Liver (tissue), 9 donors: ENCODE measurements around the gene JPT1. TPM values are rescaled to one million over a fixed set of nuclear protein-coding genes. Genes with fewer than 3 reads are reported as not detected.
"Not testable (repeated sequence)": the region's sequence is repeated elsewhere in the genome, so short reads cannot be mapped to it uniquely, and the experiment has no call there.

Experiments used
- DNase-seq: peaks from one replicate; pipeline ENCODE4 v3.0.0-alpha.2; 2017; ENCODE audit warnings: low spot score
- H3K27ac ChIP-seq, 2 donors: one replicate each; pipeline ENCODE4 v1.7.0; 2013; ENCODE audit warnings: inconsistent platforms in 2 of 2, low read length in 2 of 2, control low read depth in 1 of 2, low read depth in 1 of 2, mild to moderate bottlenecking in 1 of 2
- H3K27me3 ChIP-seq, 4 donors: one replicate each; pipeline versions ENCODE4 v1.6.1 to v1.7.0; 2013; ENCODE audit warnings: low read length in 3 of 4, inconsistent platforms in 1 of 4, mild to moderate bottlenecking in 1 of 4, moderate library complexity in 1 of 4; ENCODE audit not compliant: control insufficient read depth in 4 of 4, insufficient read depth in 4 of 4
- H3K36me3 ChIP-seq, 4 donors: one replicate each; pipeline versions ENCODE4 v1.6.1 to v1.7.0; 2013; ENCODE audit warnings: low read length in 3 of 4, mild to moderate bottlenecking in 3 of 4, low read depth in 1 of 4, moderate library complexity in 1 of 4; ENCODE audit not compliant: control insufficient read depth in 4 of 4, insufficient read depth in 3 of 4
- H3K4me1 ChIP-seq, 4 donors: one replicate each; pipeline versions ENCODE4 v1.6.1 to v1.7.0; 2013; ENCODE audit warnings: low read length in 3 of 4, mild to moderate bottlenecking in 3 of 4, moderate library complexity in 1 of 4; ENCODE audit not compliant: control insufficient read depth in 4 of 4, insufficient read depth in 4 of 4
- H3K4me3 ChIP-seq, 3 donors: one replicate each; pipeline versions ENCODE4 v1.6.1 to v1.7.0; 2013; ENCODE audit warnings: low read length in 3 of 3, control low read depth in 1 of 3, low read depth in 1 of 3, mild to moderate bottlenecking in 1 of 3
- H3K9ac ChIP-seq, 2 donors: one replicate each; pipeline ENCODE4 v1.7.0; 2013; ENCODE audit warnings: low read length in 2 of 2, mild to moderate bottlenecking in 2 of 2, moderate library complexity in 2 of 2, control low read depth in 1 of 2, low read depth in 1 of 2
- H3K9me3 ChIP-seq, 4 donors: one replicate each; pipeline versions ENCODE4 v1.6.1 to v1.7.0; 2013; ENCODE audit warnings: low read length in 3 of 4; ENCODE audit not compliant: control insufficient read depth in 4 of 4
- EGR1 ChIP-seq, 2 donors: IDR thresholded peaks; 2 replicates each; pipeline ENCODE4 v1.6.1; 2016 to 2018; ENCODE audit warnings: antibody characterized with exemption in 2 of 2, low read depth in 2 of 2
- FOXA1 ChIP-seq: IDR thresholded peaks from 2 replicates; pipeline ENCODE4 v1.6.1; 2016; ENCODE audit warnings: antibody characterized with exemption
- FOXA2 ChIP-seq: IDR thresholded peaks from 2 replicates; pipeline ENCODE4 v1.6.1; 2016; ENCODE audit warnings: antibody characterized with exemption
- GABPA ChIP-seq, 2 donors: IDR thresholded peaks in 1 of 2; conservative IDR thresholded peaks in 1 of 2; 2 replicates each; pipeline ENCODE4 v1.6.1; 2016; ENCODE audit warnings: antibody characterized with exemption in 2 of 2, mild to moderate bottlenecking in 1 of 2, moderate library complexity in 1 of 2
- HNF4A ChIP-seq, 2 donors: conservative IDR thresholded peaks; 2 replicates each; pipeline ENCODE4 v1.6.1; 2016; ENCODE audit warnings: antibody characterized with exemption in 2 of 2, mild to moderate bottlenecking in 2 of 2
- HNF4G ChIP-seq: IDR thresholded peaks from 2 replicates; pipeline ENCODE4 v1.6.1; 2016; ENCODE audit warnings: antibody characterized with exemption
- JUND ChIP-seq, 2 donors: IDR thresholded peaks; 2 replicates each; pipeline ENCODE4 v1.6.1; 2016; ENCODE audit warnings: antibody characterized with exemption in 2 of 2
- NR2F2 ChIP-seq: IDR thresholded peaks from 2 replicates; pipeline ENCODE4 v1.6.1; 2016; ENCODE audit warnings: antibody characterized with exemption
- RXRA ChIP-seq, 2 donors: IDR thresholded peaks; 2 replicates each; pipeline ENCODE4 v1.6.1; 2017 to 2018; ENCODE audit warnings: antibody characterized with exemption in 2 of 2, mild to moderate bottlenecking in 1 of 2
- SP1 ChIP-seq: IDR thresholded peaks from 2 replicates; pipeline ENCODE4 v1.6.1; 2018; ENCODE audit warnings: antibody characterized with exemption, mild to moderate bottlenecking
- TAF1 ChIP-seq: conservative IDR thresholded peaks from 2 replicates; pipeline ENCODE4 v1.6.1; 2016; ENCODE audit warnings: antibody characterized with exemption, mild to moderate bottlenecking
- YY1 ChIP-seq: IDR thresholded peaks from 2 replicates; pipeline ENCODE4 v1.6.1; 2016; ENCODE audit warnings: antibody characterized with exemption, mild to moderate bottlenecking
- WGBS: extraction: QIAGEN DNeasy Blood & Tissue Kit; methylation state at CpG from one replicate; pipeline ENCODE4 v1.1.7; 2013; 5-methylcytosine and 5-hydroxymethylcytosine counted together
- polyA plus RNA-seq, 2 donors: library from polyadenylated mRNA; stranded (reverse) in 1 of 2; unstranded in 1 of 2; fragments of 200-250 nt in 1 of 2; fragments of >200 nt in 1 of 2; fragmentation: Nextera tagmentation in 1 of 2; extraction: Ambion mirVana in 1 of 2; gene quantifications; one replicate each; pipeline versions ENCODE4 v1.2.1 to v1.2.3, GENCODE V29; 2013 to 2015
- total RNA-seq, 2 donors: library from RNA; depleted of rRNA; stranded (reverse); fragments of >200 nt; gene quantifications; one replicate each; pipeline ENCODE4 v1.2.3, GENCODE V29; 2014
- TF ChIP-seq, protein P1 (sequence below): fragments of 150-350 bp; IDR thresholded peaks from 2 replicates; pipeline ENCODE4 v1.5.1; 2017; ENCODE audit warnings: improper control_type of control experiment, low read depth, low read length; ENCODE audit not compliant: missing input control
- TF ChIP-seq, protein P2 (sequence below): IDR thresholded peaks from 2 replicates; pipeline ENCODE4 v1.6.1; 2016; ENCODE audit warnings: antibody characterized with exemption
- TF ChIP-seq, protein P3 (sequence below): IDR thresholded peaks from 2 replicates; pipeline ENCODE4 v1.6.1; 2016; ENCODE audit warnings: antibody characterized with exemption
- TF ChIP-seq, protein P4 (sequence below): IDR thresholded peaks from 2 replicates; pipeline ENCODE4 v1.6.1; 2016; ENCODE audit warnings: antibody characterized with exemption
- TF ChIP-seq, protein P5 (sequence below): IDR thresholded peaks from 2 replicates; pipeline ENCODE4 v1.6.1; 2016; ENCODE audit warnings: antibody characterized with exemption, mild to moderate bottlenecking
- donor health status: healthy.
- donor health status: healthy.
- donor health status: healthy.
- donor health status: healthy.
- donor health status: healthy.

Gene JPT1
- total and polyA plus RNA-seq, 4 donors: 20.5 to 47.8 (median 43.9) TPM

DNA sequence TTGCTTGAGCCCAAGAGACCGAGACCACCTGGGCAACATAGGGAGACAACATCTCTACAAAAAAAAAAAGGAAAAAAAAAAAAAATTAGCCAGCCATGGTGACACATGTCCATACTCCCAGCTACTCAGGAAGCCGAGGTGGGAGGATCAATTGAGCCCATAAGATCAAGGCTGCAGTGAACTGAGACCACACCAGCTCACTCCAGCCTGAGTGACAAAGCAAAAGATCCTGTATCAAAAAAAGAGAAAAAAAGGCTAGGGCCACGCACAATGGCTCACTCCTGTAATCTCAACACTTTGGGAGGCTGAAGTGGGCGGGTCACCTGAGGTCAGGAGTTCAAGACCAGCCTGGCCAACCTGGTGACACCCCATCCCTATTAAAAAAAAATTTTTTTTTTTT, 14.7 kb upstream of the JPT1 start:
- H3K4me1 ChIP-seq: no peaks in the 10 kb centered on the region
- TF ChIP-seq, protein P1, sequence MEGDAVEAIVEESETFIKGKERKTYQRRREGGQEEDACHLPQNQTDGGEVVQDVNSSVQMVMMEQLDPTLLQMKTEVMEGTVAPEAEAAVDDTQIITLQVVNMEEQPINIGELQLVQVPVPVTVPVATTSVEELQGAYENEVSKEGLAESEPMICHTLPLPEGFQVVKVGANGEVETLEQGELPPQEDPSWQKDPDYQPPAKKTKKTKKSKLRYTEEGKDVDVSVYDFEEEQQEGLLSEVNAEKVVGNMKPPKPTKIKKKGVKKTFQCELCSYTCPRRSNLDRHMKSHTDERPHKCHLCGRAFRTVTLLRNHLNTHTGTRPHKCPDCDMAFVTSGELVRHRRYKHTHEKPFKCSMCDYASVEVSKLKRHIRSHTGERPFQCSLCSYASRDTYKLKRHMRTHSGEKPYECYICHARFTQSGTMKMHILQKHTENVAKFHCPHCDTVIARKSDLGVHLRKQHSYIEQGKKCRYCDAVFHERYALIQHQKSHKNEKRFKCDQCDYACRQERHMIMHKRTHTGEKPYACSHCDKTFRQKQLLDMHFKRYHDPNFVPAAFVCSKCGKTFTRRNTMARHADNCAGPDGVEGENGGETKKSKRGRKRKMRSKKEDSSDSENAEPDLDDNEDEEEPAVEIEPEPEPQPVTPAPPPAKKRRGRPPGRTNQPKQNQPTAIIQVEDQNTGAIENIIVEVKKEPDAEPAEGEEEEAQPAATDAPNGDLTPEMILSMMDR: no peak
- TF ChIP-seq, protein P2, sequence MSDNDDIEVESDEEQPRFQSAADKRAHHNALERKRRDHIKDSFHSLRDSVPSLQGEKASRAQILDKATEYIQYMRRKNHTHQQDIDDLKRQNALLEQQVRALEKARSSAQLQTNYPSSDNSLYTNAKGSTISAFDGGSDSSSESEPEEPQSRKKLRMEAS: no peak
- no peak for TF ChIP-seq JUND (IDR thresholded peaks at IDR 0.05)
- no peak for TF ChIP-seq HNF4A (conservative IDR thresholded peaks at IDR 0.05)
- TF ChIP-seq HNF4G: no peak
- TF ChIP-seq, protein P3, sequence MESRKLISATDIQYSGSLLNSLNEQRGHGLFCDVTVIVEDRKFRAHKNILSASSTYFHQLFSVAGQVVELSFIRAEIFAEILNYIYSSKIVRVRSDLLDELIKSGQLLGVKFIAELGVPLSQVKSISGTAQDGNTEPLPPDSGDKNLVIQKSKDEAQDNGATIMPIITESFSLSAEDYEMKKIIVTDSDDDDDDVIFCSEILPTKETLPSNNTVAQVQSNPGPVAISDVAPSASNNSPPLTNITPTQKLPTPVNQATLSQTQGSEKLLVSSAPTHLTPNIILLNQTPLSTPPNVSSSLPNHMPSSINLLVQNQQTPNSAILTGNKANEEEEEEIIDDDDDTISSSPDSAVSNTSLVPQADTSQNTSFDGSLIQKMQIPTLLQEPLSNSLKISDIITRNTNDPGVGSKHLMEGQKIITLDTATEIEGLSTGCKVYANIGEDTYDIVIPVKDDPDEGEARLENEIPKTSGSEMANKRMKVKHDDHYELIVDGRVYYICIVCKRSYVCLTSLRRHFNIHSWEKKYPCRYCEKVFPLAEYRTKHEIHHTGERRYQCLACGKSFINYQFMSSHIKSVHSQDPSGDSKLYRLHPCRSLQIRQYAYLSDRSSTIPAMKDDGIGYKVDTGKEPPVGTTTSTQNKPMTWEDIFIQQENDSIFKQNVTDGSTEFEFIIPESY: no peak
- no peak for TF ChIP-seq NR2F2
- TF ChIP-seq GABPA (IDR thresholded peaks at IDR 0.05 in 1 of 2, conservative IDR thresholded peaks at IDR 0.05 in 1 of 2): no peak
- no peak for TF ChIP-seq YY1
- no peak for TF ChIP-seq TAF1
- no peak for TF ChIP-seq FOXA1
- no peak for TF ChIP-seq SP1
- no peak for TF ChIP-seq FOXA2
- no peak for TF ChIP-seq RXRA (IDR thresholded peaks at IDR 0.05)
- TF ChIP-seq, protein P4, sequence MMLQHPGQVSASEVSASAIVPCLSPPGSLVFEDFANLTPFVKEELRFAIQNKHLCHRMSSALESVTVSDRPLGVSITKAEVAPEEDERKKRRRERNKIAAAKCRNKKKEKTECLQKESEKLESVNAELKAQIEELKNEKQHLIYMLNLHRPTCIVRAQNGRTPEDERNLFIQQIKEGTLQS: no peak
- TF ChIP-seq, protein P5, sequence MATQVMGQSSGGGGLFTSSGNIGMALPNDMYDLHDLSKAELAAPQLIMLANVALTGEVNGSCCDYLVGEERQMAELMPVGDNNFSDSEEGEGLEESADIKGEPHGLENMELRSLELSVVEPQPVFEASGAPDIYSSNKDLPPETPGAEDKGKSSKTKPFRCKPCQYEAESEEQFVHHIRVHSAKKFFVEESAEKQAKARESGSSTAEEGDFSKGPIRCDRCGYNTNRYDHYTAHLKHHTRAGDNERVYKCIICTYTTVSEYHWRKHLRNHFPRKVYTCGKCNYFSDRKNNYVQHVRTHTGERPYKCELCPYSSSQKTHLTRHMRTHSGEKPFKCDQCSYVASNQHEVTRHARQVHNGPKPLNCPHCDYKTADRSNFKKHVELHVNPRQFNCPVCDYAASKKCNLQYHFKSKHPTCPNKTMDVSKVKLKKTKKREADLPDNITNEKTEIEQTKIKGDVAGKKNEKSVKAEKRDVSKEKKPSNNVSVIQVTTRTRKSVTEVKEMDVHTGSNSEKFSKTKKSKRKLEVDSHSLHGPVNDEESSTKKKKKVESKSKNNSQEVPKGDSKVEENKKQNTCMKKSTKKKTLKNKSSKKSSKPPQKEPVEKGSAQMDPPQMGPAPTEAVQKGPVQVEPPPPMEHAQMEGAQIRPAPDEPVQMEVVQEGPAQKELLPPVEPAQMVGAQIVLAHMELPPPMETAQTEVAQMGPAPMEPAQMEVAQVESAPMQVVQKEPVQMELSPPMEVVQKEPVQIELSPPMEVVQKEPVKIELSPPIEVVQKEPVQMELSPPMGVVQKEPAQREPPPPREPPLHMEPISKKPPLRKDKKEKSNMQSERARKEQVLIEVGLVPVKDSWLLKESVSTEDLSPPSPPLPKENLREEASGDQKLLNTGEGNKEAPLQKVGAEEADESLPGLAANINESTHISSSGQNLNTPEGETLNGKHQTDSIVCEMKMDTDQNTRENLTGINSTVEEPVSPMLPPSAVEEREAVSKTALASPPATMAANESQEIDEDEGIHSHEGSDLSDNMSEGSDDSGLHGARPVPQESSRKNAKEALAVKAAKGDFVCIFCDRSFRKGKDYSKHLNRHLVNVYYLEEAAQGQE: no peak
- no peak for TF ChIP-seq EGR1 (IDR thresholded peaks at IDR 0.05; ENCODE audit: low read depth in 2 of 2)
- 83% methylated on average over 4 of the region's 4 CpGs for WGBS
- DNase-seq: no peak
- no peak overlapping the region for H3K27ac ChIP-seq
- H3K9ac ChIP-seq: no peak overlapping the region
- H3K27me3 ChIP-seq: no peaks in the 10 kb centered on the region
- no peak overlapping the region for H3K4me3 ChIP-seq
- no peaks in the 10 kb centered on the region for H3K9me3 ChIP-seq
- H3K36me3 ChIP-seq: peaks cover 10 to 34% (median 22%) of the 10 kb centered on the region in 4 donors

DNA sequence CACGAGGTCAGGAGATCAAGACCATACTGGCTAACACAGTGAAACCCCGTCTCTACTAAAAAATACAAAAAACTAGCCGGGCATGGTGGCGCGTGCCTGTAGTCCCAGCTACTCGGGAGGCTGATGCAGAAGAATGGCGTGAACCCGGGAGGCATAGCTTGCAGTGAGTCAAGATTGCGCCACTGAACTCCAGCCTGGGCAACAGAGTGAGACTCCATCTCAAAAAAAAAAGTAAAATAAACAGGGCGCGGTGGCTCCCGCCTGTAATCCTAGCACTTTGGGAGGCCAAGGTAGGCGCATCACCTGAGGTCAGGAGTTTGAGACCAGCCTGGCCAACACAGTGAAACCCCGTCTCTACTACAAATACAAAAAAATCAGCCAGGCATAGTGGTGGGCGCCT, 10.3 kb upstream of the JPT1 start:
- H3K27ac ChIP-seq, H3K27me3 ChIP-seq, H3K4me3 ChIP-seq, H3K9me3 ChIP-seq, DNase-seq, H3K9ac ChIP-seq, H3K4me1 ChIP-seq: not testable (repeated sequence)
- peaks cover 10 to 16% (median 13%) of the 10 kb centered on the region in 4 donors for H3K36me3 ChIP-seq
- WGBS: 97% methylated on average over 15 of the region's 15 CpGs
